ENCODE results near the gene ANTXRL.
"Not testable (repeated sequence)": the region's sequence is repeated elsewhere in the genome, so short reads cannot be mapped to it uniquely, and the experiment has no call there.

The ANTXRL gene

DNA sequence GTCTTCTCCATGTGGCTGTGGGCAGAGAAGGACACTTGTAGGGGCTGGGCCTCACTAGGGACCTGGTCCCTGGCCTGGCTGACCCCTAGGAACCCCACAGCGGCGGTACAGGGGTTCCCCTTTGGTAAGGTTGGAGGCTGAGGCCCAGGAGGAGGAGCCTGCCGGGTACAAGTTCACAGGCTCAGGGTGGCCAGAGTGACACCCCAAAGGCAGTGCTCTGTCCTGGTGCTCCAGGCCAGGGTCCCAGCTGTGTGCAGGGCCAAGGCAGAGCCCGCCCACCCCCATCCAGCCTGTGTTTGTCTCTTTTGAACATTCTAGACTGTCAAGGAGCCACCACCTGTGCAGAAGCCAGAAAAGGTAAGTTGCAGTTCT is 23.3 kb downstream of the ANTXRL start:
- no peak for DNase-seq

GRCh38 chr10:46310851-46311250 is 24.1 kb downstream of the ANTXRL start:
- no peak for DNase-seq

DNA sequence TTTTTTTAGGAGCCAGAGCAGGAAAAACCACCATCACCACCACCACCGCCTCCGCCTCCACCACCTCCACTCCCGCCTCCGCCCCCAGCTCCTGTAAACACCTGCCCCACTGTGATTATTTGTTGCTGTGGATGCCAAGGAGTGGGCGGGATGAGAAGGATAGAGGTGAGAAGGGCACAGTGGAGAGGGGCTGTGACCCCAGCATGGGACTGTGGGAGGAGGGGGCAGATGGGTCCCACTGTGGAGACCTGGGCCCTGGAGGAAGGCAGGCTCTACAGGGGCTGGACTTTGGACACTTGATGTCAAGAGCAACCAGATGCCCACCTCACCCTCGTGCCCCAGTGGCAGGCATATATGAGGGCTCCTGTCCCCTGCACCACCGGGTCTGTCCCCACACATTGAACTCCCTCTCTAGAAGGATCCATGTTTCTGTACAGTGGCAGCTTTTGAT is 24.7 kb downstream of the ANTXRL start:
- DNase-seq: no peak

GRCh38 chr10:46311961-46312431 is 25.2 kb downstream of the ANTXRL start:
- DNase-seq: not testable (repeated sequence)

- no peak for DNase-seq
Observed at GRCh38 chr10:46312953-46313352, 26.2 kb downstream of the ANTXRL start.

DNA sequence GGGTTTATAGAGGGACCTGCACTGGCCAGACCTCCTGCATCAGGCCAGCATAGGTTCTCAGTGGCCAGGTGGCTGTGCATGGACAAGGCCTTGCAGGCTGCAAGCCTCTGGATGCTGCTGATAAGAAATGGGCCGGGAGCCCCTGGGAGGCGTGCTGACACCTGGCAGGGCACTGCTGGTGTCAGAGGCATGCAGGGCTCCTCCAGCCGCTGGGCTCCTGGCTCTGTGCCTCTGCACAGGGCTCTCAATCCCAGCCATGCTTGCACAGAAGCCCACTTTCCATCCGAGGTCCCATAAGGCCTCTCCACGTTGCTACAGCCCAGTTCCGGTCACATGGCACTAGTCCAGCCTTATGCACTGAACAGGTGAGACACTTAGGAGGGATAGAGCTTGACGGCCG is 27.3 kb downstream of the ANTXRL start:
- no peak for DNase-seq

DNA sequence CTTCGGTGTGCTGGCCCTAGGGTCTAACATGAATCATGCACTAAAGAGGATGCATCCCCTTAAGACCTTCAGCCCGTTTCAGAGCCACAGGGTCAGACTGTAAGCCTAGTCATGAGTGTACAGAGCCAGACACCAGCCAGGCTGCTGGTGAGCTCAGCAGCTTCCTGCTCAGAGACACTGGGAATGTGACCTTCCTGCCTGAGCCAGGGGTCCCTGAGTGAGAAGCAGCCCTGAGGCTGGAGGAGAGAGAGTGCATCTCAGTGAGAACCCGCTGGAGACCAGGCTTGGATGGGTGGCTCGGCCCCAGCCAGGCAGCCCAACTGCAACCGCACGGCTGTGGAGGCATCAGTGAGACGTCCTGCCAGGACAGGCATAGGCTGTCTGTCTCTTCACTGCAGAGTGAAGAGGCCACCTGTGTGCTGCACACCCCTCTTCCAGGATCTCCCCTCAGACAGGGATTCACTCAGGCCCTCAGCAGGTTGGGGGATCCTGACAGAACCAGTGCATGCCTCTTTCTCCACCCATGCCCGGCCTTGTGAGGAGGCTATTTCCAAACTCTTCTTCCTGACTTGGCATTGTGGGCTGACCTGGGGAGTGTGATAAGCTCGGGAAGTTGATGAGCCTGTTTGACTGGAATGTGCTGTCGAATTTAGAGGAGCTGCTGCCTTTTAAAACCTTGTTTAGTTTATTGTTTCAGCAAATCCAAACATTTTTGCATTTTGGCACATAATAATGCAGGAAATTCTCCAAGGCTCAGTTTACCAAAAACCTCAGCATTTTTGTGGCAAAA is 28.5 kb downstream of the ANTXRL start:
- not testable (repeated sequence) for DNase-seq

DNA sequence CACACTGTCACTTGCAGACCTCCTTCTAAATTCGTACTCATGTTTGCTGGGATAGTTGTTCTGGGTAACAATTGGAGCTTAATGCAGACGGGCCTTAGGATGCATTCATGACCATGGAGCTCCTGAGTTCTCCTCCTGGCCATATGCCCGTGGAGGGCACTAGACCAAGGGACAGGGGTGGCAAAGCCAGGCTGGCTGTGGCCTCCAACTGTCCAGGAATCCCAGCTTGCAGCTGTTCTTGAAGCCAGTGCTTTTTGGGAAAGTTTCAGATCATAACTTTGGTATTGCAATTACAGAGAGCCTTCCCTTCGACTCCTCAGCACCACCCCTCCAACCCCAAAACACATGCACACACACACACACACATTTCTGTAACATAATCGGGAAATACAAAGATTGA is 30.6 kb downstream of the ANTXRL start:
- DNase-seq: no peak

GRCh38 chr10:46317889-46318288 is 31.1 kb downstream of the ANTXRL start:
- no peak for DNase-seq

GRCh38 chr10:46318799-46319198 is 32.0 kb downstream of the ANTXRL start:
- DNase-seq: no peak

- DNase-seq: no peak
Observed at GRCh38 chr10:46319389-46319788, 32.6 kb downstream of the ANTXRL start.

GRCh38 chr10:46321770-46322169 is 35.0 kb downstream of the ANTXRL start:
- no peak for DNase-seq

GRCh38 chr10:46323176-46323575 is 36.4 kb downstream of the ANTXRL start:
- DNase-seq: no peak

DNA sequence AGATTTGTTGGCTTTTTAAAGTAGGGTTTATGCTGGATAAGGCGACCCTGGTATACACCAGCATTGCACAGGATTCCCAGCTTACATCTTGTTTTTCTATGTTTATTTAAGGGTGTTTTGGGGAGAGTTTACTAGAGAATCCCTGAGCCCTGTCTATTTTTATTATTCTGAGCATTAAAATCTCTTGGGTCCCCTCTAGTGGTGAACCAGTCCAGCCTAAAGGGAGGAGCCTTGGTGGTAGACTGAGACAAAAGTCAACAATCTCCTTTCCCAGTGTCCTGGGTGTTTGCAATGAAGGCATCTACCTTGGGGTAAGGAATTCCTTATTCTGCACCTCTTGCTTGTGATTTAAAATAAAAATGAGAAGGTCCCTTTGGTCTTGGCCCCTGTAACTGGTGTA is 38.2 kb downstream of the ANTXRL start:
- no peak for DNase-seq

- DNase-seq: no peak
Observed at GRCh38 chr10:46326066-46326465, 39.3 kb downstream of the ANTXRL start.

DNA sequence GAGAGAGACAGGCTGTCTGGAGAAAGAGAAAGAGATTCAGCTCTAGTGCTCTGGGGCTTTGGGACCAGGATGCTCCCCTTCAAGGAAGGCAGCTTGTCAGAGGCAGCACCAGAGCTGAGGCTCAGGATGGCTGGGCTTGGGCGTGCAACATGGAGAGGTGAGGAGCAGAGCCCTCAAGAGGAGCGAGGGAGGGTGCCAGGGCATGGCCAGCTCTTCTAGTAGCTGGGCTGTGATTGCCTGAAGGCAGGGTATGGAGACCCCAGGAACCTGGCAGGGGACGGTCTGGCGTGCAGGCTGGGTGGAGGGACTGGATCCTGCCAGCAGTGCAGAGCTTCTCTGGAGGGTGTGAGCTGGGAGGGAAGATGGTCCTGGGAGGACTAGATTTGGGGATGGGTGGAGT is 40.2 kb downstream of the ANTXRL start:
- no peak for DNase-seq

- no peak for DNase-seq
Observed at GRCh38 chr10:46327685-46328084, 40.9 kb downstream of the ANTXRL start.

- no peak for DNase-seq
Observed at GRCh38 chr10:46328853-46329689, 42.3 kb downstream of the ANTXRL start.

DNA sequence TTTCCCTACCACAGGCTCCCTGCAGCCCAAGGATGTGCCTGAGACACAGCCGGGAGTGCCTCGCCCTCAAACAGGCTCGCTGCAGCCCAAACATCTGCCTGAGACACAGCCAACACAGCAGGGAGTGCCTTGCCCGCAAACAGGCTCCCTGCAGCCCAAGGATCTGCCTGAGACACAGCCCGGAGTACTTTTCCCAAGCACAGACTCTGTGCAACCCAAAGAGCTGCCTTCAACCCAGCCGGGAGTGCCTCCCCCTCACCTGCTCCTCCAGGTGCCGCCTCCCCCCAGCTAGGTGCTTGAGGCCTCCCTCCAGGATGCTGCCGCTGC is 42.9 kb downstream of the ANTXRL start:
- DNase-seq: no peak

GRCh38 chr10:46330894-46331293 is 44.1 kb downstream of the ANTXRL start:
- no peak for DNase-seq

DNA sequence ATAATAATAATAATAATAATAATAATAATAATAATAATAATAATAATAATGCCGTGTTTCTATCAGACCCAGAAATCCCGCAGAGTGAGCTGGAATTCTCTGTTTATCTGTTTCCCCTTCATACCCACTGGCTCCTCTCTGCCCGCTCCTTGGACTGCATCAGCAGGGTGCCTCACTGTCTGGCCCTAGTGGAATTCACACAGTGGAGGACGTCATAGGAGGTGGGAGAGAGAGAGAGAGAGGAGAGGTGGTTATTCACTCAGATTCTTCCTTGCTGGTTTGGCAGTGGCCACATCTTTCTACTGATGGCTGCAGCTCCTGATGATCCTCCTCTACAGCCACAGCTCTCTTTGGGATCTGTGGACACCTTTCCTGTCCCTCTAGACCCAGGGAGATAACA is 78.7 kb downstream of the ANTXRL start:
- DNase-seq: not testable (repeated sequence)

DNA sequence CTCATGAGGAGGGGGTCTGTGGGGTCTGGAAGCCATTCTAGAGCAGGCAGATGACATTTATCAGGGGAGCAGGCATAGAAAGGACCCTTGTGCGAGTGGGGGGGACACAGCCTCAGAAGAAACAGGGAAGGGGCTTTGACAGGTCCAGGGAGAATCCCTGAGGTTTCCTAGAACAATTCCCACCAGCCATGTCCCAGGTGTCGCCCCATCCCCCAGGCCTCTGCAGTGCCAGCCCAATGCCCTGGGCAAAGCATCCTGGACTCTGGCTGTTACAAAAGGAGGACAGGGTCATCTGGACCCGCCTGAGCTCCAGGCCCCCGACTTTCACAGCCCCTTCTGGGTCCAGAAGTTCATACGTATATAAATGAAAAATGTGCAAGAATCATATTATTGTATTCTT is 80.4 kb downstream of the ANTXRL start:
- DNase-seq: not testable (repeated sequence)

DNA sequence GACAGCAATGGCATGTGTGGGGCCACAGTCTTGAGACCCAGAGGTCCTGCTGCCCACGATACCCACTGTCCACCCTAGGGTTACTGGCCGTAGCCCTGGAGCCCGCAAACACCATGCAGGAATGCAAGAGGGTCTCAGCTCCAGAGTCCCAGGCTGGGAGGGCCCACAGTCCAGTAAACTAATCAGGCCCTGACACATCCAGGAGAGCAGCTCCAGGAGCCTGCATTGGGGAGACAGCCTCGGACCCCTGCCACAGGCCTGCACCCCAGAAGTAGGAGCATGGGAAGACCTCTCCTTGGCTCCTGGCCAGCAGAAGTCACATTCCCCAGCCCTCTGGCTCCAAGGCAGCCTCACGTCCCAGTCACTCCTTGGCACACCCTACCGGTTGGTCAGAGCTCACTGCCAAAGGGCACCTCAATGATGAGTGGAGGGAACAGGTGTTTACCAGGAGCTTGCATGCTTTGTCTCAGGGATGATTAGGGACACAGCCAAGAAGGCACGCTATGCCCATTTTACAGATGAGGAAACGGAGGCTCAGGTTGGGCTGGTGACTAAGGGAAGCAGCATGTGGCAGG is 81.0 kb downstream of the ANTXRL start:
- not testable (repeated sequence) for DNase-seq

DNA sequence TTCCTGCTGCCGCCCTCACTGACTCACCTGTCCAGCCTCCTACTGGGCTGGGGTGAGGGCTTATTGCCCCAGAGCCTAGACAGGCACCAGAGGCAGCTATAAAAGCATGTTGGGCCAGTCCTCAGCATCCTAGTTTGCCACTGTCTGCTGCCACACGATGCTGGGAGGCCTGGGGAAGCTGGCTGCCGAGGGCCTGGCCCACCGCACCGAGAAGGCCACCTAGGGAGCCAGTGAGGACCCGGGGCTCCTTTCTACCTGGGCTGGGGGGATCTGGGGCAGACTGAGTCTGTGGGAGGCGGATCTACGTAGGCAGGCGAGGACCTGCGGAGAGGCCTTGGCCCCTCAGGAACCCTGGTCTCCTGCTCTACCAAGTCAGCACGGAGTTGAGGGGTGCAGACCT is 82.2 kb downstream of the ANTXRL start:
- not testable (repeated sequence) for DNase-seq
